Measurements from ENCODE around the gene CA9. TPM values are rescaled to one million over a fixed set of nuclear protein-coding genes. Genes with fewer than 3 reads are reported as not detected.

Gene CA9
- total and polyA plus RNA-seq, 4 donors: 0.38 to 3.1 (median 0.96) TPM; not detected in 1

DNA sequence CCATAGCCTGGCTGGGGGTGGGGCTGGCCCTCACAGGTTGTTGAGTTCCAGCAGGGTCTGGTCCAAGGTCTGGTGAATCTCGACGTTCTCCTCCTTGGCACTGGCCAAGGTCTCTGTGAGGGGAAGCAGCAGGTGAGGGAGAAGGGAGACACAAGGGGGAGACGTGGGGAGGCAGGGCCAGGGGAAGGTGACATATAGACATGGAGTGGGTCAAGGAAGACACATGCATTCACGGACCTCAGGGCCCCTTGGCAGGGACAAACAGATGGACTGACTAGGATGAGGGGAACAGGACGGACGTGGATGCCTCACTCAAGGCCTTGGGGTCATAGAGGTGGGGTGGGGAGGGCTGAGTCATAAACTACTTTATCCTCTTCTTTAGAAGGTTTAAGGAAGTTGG is 8.3 kb downstream of the CA9 start:
- Histone ChIP-seq H3K27me3 (ENCODE audit: control insufficient read depth, insufficient read depth, low read length) (no peaks in the 10 kb centered on the region), H3K4me3 (ENCODE audit: low read depth, low read length) (no peak overlapping the region), H3K36me3 (ENCODE audit: control insufficient read depth, insufficient read depth, low read length) (peaks cover 18% of the 10 kb centered on the region), H3K27ac (ENCODE audit: low read depth, low read length) (no peak overlapping the region), H3K9me3 (ENCODE audit: control insufficient read depth, insufficient read depth, low read length) (no peaks in the 10 kb centered on the region), H3K4me1 (ENCODE audit: control insufficient read depth, insufficient read depth, low read length) (peaks cover 12% of the 10 kb centered on the region)
- DNase-seq (ENCODE audit: low read depth in 4 of 6, low spot score in 6 of 6): no peak
- WGBS (ENCODE audit: insufficient coverage): 87% methylated on average over 4 of the region's 6 CpGs

DNA sequence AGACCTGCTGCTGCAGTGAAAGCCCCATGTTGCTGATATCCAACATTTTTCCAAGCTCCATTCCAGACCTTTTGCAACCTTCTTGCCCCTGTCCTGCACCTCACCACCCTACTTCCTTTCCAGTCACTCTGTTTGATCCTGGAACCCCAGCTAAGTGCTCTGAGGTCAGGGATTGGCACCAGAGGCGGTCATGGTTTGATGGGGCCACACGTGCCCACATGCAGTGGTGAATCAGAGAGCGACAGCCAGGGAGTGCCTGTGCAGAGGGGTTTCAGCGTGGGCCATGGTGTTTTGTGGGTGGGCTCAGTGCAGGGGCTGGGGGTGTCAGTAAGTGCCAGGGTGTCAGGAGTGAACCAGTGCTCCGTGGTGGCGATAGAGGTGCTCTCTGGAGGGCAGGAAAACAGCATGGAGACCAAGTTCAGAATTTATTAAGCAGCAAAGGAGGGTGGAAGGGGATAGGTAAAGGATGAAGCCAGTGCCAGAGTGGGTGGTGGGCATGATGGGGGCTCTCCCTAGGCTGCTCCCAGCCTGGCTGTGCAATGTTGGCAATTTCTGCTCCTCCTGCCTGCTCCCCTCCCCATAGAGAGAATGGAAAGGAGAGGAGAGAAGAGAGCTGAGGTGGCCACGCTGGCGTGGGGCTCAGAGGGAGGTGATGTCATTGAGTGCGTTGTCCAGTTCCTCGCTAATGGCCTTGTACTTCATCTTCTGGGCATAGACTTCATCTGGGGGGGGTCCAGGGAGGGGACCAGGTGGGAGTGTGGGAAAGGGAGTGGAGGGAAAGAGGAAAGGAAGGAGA is 9.0 kb downstream of the CA9 start:
- Histone ChIP-seq H3K4me3 (ENCODE audit: low read depth, low read length) (no peak overlapping the region), H3K36me3 (ENCODE audit: control insufficient read depth, insufficient read depth, low read length) (peaks cover 18% of the 10 kb centered on the region), H3K27ac (ENCODE audit: low read depth, low read length) (no peak overlapping the region), H3K4me1 (ENCODE audit: control insufficient read depth, insufficient read depth, low read length) (peaks cover 12% of the 10 kb centered on the region), H3K9me3 (ENCODE audit: control insufficient read depth, insufficient read depth, low read length) (no peaks in the 10 kb centered on the region), H3K27me3 (ENCODE audit: control insufficient read depth, insufficient read depth, low read length) (no peaks in the 10 kb centered on the region)
- DNase-seq (ENCODE audit: low read depth in 4 of 6, low spot score in 6 of 6): no peak
- 87% methylated on average over 10 of the region's 10 CpGs for WGBS (ENCODE audit: insufficient coverage)

- 57% methylated on average over 1 of the region's 2 CpGs for WGBS (ENCODE audit: insufficient coverage)
- no peak overlapping the region for H3K27ac ChIP-seq (ENCODE audit: low read depth, low read length)
- no peaks in the 10 kb centered on the region for H3K27me3 ChIP-seq (ENCODE audit: control insufficient read depth, insufficient read depth, low read length)
- peaks cover 18% of the 10 kb centered on the region for H3K36me3 ChIP-seq (ENCODE audit: control insufficient read depth, insufficient read depth, low read length)
- peaks cover 12% of the 10 kb centered on the region for H3K4me1 ChIP-seq (ENCODE audit: control insufficient read depth, insufficient read depth, low read length)
- no peak overlapping the region for H3K4me3 ChIP-seq (ENCODE audit: low read depth, low read length)
- no peak for DNase-seq (ENCODE audit: low read depth in 4 of 6, low spot score in 6 of 6)
- H3K9me3 ChIP-seq (ENCODE audit: control insufficient read depth, insufficient read depth, low read length): no peaks in the 10 kb centered on the region
These were observed 9.6 kb downstream of the CA9 start for GRCh38 chr9:35683323-35683722.

- 94% methylated on average over 9 of the region's 10 CpGs for WGBS (ENCODE audit: insufficient coverage)
- Histone ChIP-seq H3K27ac (ENCODE audit: low read depth, low read length) (no peak overlapping the region), H3K9me3 (ENCODE audit: control insufficient read depth, insufficient read depth, low read length) (no peaks in the 10 kb centered on the region), H3K27me3 (ENCODE audit: control insufficient read depth, insufficient read depth, low read length) (no peaks in the 10 kb centered on the region), H3K4me3 (ENCODE audit: low read depth, low read length) (no peak overlapping the region), H3K4me1 (ENCODE audit: control insufficient read depth, insufficient read depth, low read length) (peaks cover 23% of the 10 kb centered on the region), H3K36me3 (ENCODE audit: control insufficient read depth, insufficient read depth, low read length) (peaks cover 18% of the 10 kb centered on the region)
- DNase-seq (ENCODE audit: low read depth in 4 of 6, low spot score in 6 of 6): no peak
These were observed 11.2 kb downstream of the CA9 start for GRCh38 chr9:35684921-35685320.

DNA sequence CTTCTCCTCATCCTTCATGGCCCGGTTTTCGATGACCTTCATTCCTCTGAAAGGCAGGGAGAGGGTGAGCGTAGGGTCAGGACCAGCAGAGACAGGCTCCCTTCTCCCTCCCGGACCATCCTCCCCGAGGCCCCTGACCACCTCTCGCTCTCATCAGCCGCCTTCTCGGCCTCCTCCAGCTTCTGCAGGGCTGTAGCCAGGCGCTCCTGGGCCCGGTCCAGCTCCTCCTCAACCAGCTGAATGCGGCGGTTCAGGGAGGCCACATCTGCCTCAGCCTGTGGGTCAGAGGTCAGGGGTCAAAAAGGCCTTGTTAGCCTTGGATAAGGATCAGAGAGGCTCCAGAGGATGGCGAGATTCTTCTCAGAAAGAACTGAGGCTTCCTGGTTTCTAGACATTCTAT is 11.8 kb downstream of the CA9 start:
- Histone ChIP-seq H3K36me3 (ENCODE audit: control insufficient read depth, insufficient read depth, low read length) (peaks cover 18% of the 10 kb centered on the region), H3K4me3 (ENCODE audit: low read depth, low read length) (no peak overlapping the region), H3K9me3 (ENCODE audit: control insufficient read depth, insufficient read depth, low read length) (no peaks in the 10 kb centered on the region), H3K4me1 (ENCODE audit: control insufficient read depth, insufficient read depth, low read length) (peaks cover 27% of the 10 kb centered on the region), H3K27ac (ENCODE audit: low read depth, low read length) (no peak overlapping the region), H3K27me3 (ENCODE audit: control insufficient read depth, insufficient read depth, low read length) (no peaks in the 10 kb centered on the region)
- WGBS (ENCODE audit: insufficient coverage): 71% methylated on average over 10 of the region's 13 CpGs
- DNase-seq (ENCODE audit: low read depth in 4 of 6, low spot score in 6 of 6): peak in 1 of 6 donors; percentile 44

DNA sequence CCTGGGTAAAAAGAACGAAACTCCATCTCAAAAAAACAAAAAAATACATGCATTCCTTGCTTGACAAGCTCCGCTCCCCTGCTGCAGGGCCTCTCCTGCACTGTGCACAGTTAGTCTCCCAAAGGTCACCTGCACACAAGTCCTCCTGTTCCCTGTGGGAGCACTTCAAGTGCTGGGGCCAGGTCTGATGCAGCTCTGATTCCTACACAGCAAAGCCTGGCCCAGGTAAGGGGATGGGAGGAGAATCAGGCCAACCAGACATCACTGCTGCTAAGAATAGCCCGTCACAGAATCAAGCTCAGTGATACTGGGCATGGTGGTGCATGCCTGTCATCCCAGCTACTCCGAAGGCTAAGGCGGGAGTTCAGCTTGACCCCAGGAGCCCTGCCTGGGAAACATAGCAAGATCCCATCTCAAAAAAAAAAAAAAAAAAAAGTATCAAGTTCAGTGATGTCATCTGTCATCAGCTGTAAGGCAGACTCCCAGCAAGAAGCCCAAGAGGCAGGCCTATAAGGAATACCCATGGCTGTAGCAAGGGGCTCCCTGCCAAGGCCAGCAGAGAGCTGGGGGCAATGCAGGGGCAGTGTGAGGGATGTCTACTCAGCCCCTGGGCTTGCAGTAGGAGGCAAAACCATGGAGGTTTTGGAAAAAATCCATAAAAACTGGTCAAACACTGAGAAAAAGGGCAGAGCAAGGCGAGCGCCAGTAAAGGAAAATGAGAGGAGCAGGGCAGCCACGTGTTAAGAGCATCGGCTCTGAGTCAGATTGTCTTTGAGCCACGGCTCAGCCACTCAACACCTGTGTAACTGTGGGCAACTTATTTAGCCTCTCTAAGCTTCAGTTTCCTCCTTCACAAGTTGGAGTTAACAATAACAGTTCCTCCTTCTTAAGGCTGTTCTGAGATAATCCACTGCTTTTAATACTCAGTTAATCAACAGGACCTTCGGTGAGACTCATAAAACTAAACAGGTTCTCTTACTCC is 12.8 kb downstream of the CA9 start:
- no peak overlapping the region for H3K4me3 ChIP-seq (ENCODE audit: low read depth, low read length)
- peak overlapping the region; percentile 40 for H3K27ac ChIP-seq (ENCODE audit: low read depth, low read length)
- no peaks in the 10 kb centered on the region for H3K27me3 ChIP-seq (ENCODE audit: control insufficient read depth, insufficient read depth, low read length)
- H3K36me3 ChIP-seq (ENCODE audit: control insufficient read depth, insufficient read depth, low read length): peaks cover 18% of the 10 kb centered on the region
- WGBS (ENCODE audit: insufficient coverage): 75% methylated on average over 7 of the region's 11 CpGs
- no peak for DNase-seq (ENCODE audit: low read depth in 4 of 6, low spot score in 6 of 6)
- peaks cover 33% of the 10 kb centered on the region for H3K4me1 ChIP-seq (ENCODE audit: control insufficient read depth, insufficient read depth, low read length)
- no peaks in the 10 kb centered on the region for H3K9me3 ChIP-seq (ENCODE audit: control insufficient read depth, insufficient read depth, low read length)

- DNase-seq (ENCODE audit: low read depth in 4 of 6, low spot score in 6 of 6): no peak
- Histone ChIP-seq H3K27ac (ENCODE audit: low read depth, low read length) (no peak overlapping the region), H3K27me3 (ENCODE audit: control insufficient read depth, insufficient read depth, low read length) (no peaks in the 10 kb centered on the region), H3K4me3 (ENCODE audit: low read depth, low read length) (no peak overlapping the region), H3K9me3 (ENCODE audit: control insufficient read depth, insufficient read depth, low read length) (no peaks in the 10 kb centered on the region), H3K36me3 (ENCODE audit: control insufficient read depth, insufficient read depth, low read length) (peaks cover 16% of the 10 kb centered on the region), H3K4me1 (ENCODE audit: control insufficient read depth, insufficient read depth, low read length) (peaks cover 34% of the 10 kb centered on the region)
- WGBS (ENCODE audit: insufficient coverage): no CpG with 5 or more reads among the region's 2 CpGs
These were observed 13.6 kb downstream of the CA9 start for GRCh38 chr9:35687306-35687705.

GRCh38 chr9:35687972-35688557 is 14.3 kb downstream of the CA9 start:
- Histone ChIP-seq H3K27ac (ENCODE audit: low read depth, low read length) (no peak overlapping the region), H3K9me3 (ENCODE audit: control insufficient read depth, insufficient read depth, low read length) (no peaks in the 10 kb centered on the region), H3K36me3 (ENCODE audit: control insufficient read depth, insufficient read depth, low read length) (peaks cover 13% of the 10 kb centered on the region), H3K4me1 (ENCODE audit: control insufficient read depth, insufficient read depth, low read length) (peaks cover 34% of the 10 kb centered on the region), H3K4me3 (ENCODE audit: low read depth, low read length) (no peak overlapping the region), H3K27me3 (ENCODE audit: control insufficient read depth, insufficient read depth, low read length) (no peaks in the 10 kb centered on the region)
- no peak for DNase-seq (ENCODE audit: low read depth in 4 of 6, low spot score in 6 of 6)
- no CpG with 5 or more reads among the region's 2 CpGs for WGBS (ENCODE audit: insufficient coverage)

Measured in spinal cord (tissue), 10 donors.